Tibial nerve (tissue), 4 donors: ENCODE data around the gene KCNG4. TPM values are rescaled to one million over a fixed set of nuclear protein-coding genes. Genes with fewer than 3 reads are reported as not detected.

Source experiments
- DNase-seq, 2 donors: peaks; one replicate each; pipeline ENCODE4 v3.0.0-alpha.2; 2019; ENCODE audit warnings: low spot score in 2 of 2
- H3K27ac ChIP-seq, 4 donors: fragments of 200-600 bp; sonication (generic) in 3 of 4; one replicate each; pipeline ENCODE4 v1.5.1; 2017 to 2019; ENCODE audit warnings: mild to moderate bottlenecking in 1 of 4
- H3K27me3 ChIP-seq, 2 donors: fragments of 200-600 bp; sonication (generic) in 1 of 2; one replicate each; pipeline versions ENCODE4 v1.5.1 to v1.6.0; 2017 to 2019
- H3K36me3 ChIP-seq, 3 donors: fragments of 200-600 bp; sonication (generic); one replicate each; pipeline ENCODE4 v1.5.1; 2018 to 2019
- H3K4me1 ChIP-seq, 4 donors: fragments of 200-600 bp; sonication (generic) in 3 of 4; one replicate each; pipeline ENCODE4 v1.5.1; 2017 to 2019
- H3K4me3 ChIP-seq, 4 donors: fragments of 200-600 bp; sonication (generic) in 3 of 4; one replicate each; pipeline ENCODE4 v1.5.1; 2017 to 2019; ENCODE audit warnings: mild to moderate bottlenecking in 1 of 4, moderate library complexity in 1 of 4
- H3K9me3 ChIP-seq, 4 donors: fragments of 200-600 bp; sonication (generic) in 3 of 4; one replicate each; pipeline ENCODE4 v1.5.1; 2017 to 2019
- EP300 ChIP-seq, 2 donors: sonication (generic); formaldehyde crosslinking; IDR thresholded peaks; one replicate each; pipeline ENCODE4 v1.6.1; 2017; ENCODE audit warnings: antibody characterized with exemption in 2 of 2, mild to moderate bottlenecking in 1 of 2
- POLR2A ChIP-seq, 2 donors: fragments of 450-650 bp; IDR thresholded peaks; one replicate each; pipeline ENCODE4 v1.6.1; 2017; ENCODE audit warnings: antibody characterized with exemption in 2 of 2, mild to moderate bottlenecking in 2 of 2, moderate library complexity in 2 of 2
- WGBS, 2 donors: methylation state at CpG; one replicate each; pipeline ENCODE4 v1.1.5; 2018; 5-methylcytosine and 5-hydroxymethylcytosine counted together
- total RNA-seq, 4 donors: library from RNA; depleted of rRNA; stranded (reverse); fragments of >200 nt; gene quantifications; one replicate each; pipeline ENCODE4 v1.1.0, GENCODE V29; 2016
- TF ChIP-seq, protein P1 (sequence below), 5 experiments: fragments of 200-600 bp in 3 of 5; fragments of 450-650 bp in 2 of 5; sonication (generic) in 3 of 5; IDR thresholded peaks; one replicate each; pipeline ENCODE4 v1.5.1; 2016 to 2019; ENCODE audit warnings: antibody characterized with exemption in 5 of 5, mild to moderate bottlenecking in 3 of 5, moderate library complexity in 2 of 5

KCNG4 gene
- total RNA-seq, 4 donors from 2014 or later, result 0.30 TPM; not detected in 3

DNA sequence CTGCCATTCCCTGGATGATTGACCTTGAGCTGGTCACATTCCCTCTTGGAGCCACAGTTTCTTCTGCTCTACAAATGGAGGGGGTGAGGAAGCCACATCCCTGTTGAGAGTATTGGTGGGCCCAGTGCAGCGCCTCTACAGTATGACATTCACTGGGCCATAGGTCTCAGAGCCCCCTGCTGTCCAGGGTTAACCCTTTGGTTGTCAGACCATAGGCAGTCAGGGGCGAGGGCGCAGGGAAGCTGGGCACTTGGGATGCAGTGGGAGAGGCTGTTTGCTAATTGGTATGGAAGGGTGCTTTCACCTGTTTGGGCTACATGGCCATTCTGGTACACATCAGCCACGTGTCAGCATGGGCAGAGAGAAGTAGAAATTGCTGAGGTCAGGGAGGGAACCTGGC is 27.6 kb upstream of the KCNG4 start:
- Histone ChIP-seq H3K27me3 (peaks cover 0 to 1% of the 10 kb centered on the region in 2 donors), H3K9me3 (no peaks in the 10 kb centered on the region), H3K36me3 (no peaks in the 10 kb centered on the region), H3K27ac (no peak overlapping the region), H3K4me3 (no peak overlapping the region), H3K4me1 (no peaks in the 10 kb centered on the region)
- WGBS, 2 donors, result 77 to 79% methylated on average over 4 of the region's 4 CpGs
- no peak for TF ChIP-seq EP300 (IDR thresholded peaks at IDR 0.05)
- TF ChIP-seq, protein P1, sequence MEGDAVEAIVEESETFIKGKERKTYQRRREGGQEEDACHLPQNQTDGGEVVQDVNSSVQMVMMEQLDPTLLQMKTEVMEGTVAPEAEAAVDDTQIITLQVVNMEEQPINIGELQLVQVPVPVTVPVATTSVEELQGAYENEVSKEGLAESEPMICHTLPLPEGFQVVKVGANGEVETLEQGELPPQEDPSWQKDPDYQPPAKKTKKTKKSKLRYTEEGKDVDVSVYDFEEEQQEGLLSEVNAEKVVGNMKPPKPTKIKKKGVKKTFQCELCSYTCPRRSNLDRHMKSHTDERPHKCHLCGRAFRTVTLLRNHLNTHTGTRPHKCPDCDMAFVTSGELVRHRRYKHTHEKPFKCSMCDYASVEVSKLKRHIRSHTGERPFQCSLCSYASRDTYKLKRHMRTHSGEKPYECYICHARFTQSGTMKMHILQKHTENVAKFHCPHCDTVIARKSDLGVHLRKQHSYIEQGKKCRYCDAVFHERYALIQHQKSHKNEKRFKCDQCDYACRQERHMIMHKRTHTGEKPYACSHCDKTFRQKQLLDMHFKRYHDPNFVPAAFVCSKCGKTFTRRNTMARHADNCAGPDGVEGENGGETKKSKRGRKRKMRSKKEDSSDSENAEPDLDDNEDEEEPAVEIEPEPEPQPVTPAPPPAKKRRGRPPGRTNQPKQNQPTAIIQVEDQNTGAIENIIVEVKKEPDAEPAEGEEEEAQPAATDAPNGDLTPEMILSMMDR (IDR thresholded peaks at IDR 0.05), result no peak
- TF ChIP-seq POLR2A (IDR thresholded peaks at IDR 0.05), result no peak
- no peak for DNase-seq

- Histone ChIP-seq H3K4me3 (no peak overlapping the region), H3K4me1 (no peaks in the 10 kb centered on the region), H3K9me3 (no peaks in the 10 kb centered on the region), H3K27ac (no peak overlapping the region), H3K36me3 (no peaks in the 10 kb centered on the region), H3K27me3 (peaks cover 0 to 6% of the 10 kb centered on the region in 2 donors)
- WGBS, 2 donors, result 37 to 38% methylated on average over 4 of the region's 4 CpGs
- peak in 1 of 2 donors; percentile 42 for DNase-seq
- TF ChIP-seq, protein P1 (IDR thresholded peaks at IDR 0.05), result no peak
- no peak for TF ChIP-seq POLR2A (IDR thresholded peaks at IDR 0.05)
- TF ChIP-seq EP300 (IDR thresholded peaks at IDR 0.05), result no peak
Observed at GRCh38 chr16:84266451-84266850, 26.6 kb upstream of the KCNG4 start.

DNA sequence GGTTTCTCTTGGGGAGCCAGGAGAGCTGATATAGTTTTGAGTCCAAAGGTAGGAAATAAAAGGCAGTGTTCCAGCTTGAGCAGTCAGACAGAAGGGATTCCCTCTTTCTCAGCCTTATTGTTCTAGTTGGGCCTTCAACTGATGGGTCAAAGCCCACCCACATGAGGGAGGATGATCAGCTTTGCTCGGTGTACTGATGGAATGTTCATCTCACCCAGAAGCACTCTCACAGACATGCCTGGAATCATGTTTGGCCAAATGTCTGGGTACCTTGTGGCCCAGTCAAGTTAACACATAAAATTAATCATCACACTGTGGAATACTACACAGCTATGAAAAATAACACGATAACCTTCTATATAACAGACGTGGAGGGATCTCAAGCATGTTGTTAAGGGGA is 23.1 kb upstream of the KCNG4 start:
- H3K36me3 ChIP-seq, result no peaks in the 10 kb centered on the region
- H3K4me1 ChIP-seq, result no peaks in the 10 kb centered on the region
- 96 to 100% methylated on average over 3 of the region's 3 CpGs for WGBS, 2 donors
- no peak for TF ChIP-seq POLR2A (IDR thresholded peaks at IDR 0.05)
- TF ChIP-seq EP300 (IDR thresholded peaks at IDR 0.05), result no peak
- TF ChIP-seq, protein P1 (IDR thresholded peaks at IDR 0.05), result no peak
- H3K27ac ChIP-seq, result no peak overlapping the region
- no peak overlapping the region for H3K4me3 ChIP-seq
- DNase-seq, result no peak
- H3K27me3 ChIP-seq, result peaks cover 0 to 6% of the 10 kb centered on the region in 2 donors
- no peaks in the 10 kb centered on the region for H3K9me3 ChIP-seq

- Histone ChIP-seq H3K9me3 (no peaks in the 10 kb centered on the region), H3K4me1 (no peaks in the 10 kb centered on the region), H3K36me3 (no peaks in the 10 kb centered on the region), H3K4me3 (no peak overlapping the region), H3K27me3 (peaks cover 0 to 6% of the 10 kb centered on the region in 2 donors), H3K27ac (no peak overlapping the region)
- TF ChIP-seq EP300 (IDR thresholded peaks at IDR 0.05), result no peak
- no peak for TF ChIP-seq POLR2A (IDR thresholded peaks at IDR 0.05)
- TF ChIP-seq, protein P1 (IDR thresholded peaks at IDR 0.05), result no peak
- no peak for DNase-seq
- WGBS, 2 donors, result 85 to 88% methylated on average over 4 of the region's 4 CpGs
Observed at GRCh38 chr16:84262031-84262430, 22.2 kb upstream of the KCNG4 start.

DNA sequence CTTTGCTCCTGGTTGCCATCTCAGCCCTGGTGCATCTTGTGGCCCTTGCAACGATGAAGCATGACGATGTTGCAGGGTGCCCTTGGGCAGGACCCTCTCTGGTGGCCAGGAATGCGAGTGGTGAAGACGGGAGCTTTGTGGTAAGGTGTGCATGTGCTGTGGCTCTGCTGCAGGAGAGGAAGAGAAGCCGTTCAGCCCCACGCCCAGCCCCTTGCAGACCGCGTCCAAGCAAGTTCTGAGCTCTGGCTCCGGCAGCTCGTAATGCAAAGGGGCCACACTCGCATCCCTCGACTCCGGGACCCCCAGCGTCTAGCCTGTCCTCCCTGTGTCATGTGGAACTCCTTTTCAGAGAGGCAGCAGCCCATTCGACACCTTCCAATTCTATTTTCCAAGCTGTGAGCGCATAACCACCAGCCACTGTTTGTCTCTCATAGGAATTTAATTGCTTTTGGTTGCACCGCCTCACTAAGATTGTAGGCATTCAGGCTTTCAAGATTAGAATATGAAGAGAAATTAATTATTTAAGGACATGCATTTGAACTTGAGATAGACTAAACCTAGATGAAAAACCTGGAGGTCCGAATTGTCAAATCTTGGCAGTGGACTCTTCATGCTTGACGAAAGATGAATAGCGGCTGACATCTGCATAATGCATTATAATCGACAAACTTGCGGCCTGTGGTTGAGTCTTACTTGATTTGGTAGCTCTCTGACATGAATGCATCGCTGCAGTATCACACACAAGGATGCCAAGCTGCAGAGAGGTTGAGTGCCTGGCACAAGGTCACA is 21.1 kb upstream of the KCNG4 start:
- no peak for DNase-seq
- H3K27ac ChIP-seq, result no peak overlapping the region
- H3K27me3 ChIP-seq, result peaks cover 0 to 6% of the 10 kb centered on the region in 2 donors
- no peaks in the 10 kb centered on the region for H3K4me1 ChIP-seq
- no peaks in the 10 kb centered on the region for H3K36me3 ChIP-seq
- H3K9me3 ChIP-seq, result no peaks in the 10 kb centered on the region
- WGBS, 2 donors, result 80 to 87% methylated on average over 23 of the region's 23 CpGs
- no peak for TF ChIP-seq POLR2A (IDR thresholded peaks at IDR 0.05)
- TF ChIP-seq, protein P1 (IDR thresholded peaks at IDR 0.05), result no peak
- TF ChIP-seq EP300 (IDR thresholded peaks at IDR 0.05), result no peak
- no peak overlapping the region for H3K4me3 ChIP-seq
